K562 (cell line): ENCODE data around the gene PPM1G. TPM values are rescaled to one million over a fixed set of nuclear protein-coding genes. Genes with fewer than 3 reads are reported as not detected.

Source experiments
- BRD9 ChIP-seq: fragments of 450-650 bp; IDR thresholded peaks from 2 replicates; pipeline ENCODE4 v1.6.1; 2018; ENCODE audit warnings: low read depth; ENCODE audit not compliant: partially characterized antibody
- CEBPG ChIP-seq, 3 experiments: fragments of 200-800 bp in 1 of 3; sonication (Bioruptor generic) in 1 of 3; sonication (generic) in 1 of 3; formaldehyde crosslinking in 1 of 3; IDR thresholded peaks in 2 of 3; conservative IDR thresholded peaks in 1 of 3; 2 replicates each; pipeline versions ENCODE4 v1.6.1 to v1.8.0; 2016 to 2022; ENCODE audit warnings: missing compliant biosample characterization in 2 of 3, missing genetic modification characterization in 2 of 3, mild to moderate bottlenecking in 1 of 3, missing genetic modification reagents in 1 of 3
- ELK3 ChIP-seq: fragments of 450-650 bp; formaldehyde crosslinking; IDR thresholded peaks from 2 replicates; pipeline ENCODE4 v1.4.0; 2020; ENCODE audit warnings: mild to moderate bottlenecking
- ETV6 ChIP-seq, 3 experiments: fragments of 150-350 bp in 1 of 3; sonication (generic) in 1 of 3; formaldehyde crosslinking in 1 of 3; IDR thresholded peaks; 2 replicates each; pipeline versions ENCODE4 v1.6.1 to v1.8.0; 2014 to 2022; ENCODE audit warnings: borderline replicate concordance in 2 of 3, low read depth in 2 of 3, antibody characterized with exemption in 1 of 3, low read length in 1 of 3, mild to moderate bottlenecking in 1 of 3, missing genetic modification reagents in 1 of 3
- FOSL1 ChIP-seq: fragments of 200-800 bp; sonication (Bioruptor generic); conservative IDR thresholded peaks from 2 replicates; pipeline ENCODE4 v1.6.1; 2016; ENCODE audit warnings: missing genetic modification characterization, missing compliant biosample characterization
- HBP1 ChIP-seq: fragments of 450-650 bp; formaldehyde crosslinking; IDR thresholded peaks from 2 replicates; pipeline ENCODE4 v1.4.0; 2022; ENCODE audit warnings: missing genetic modification characterization
- KHSRP ChIP-seq: fragments of 450-650 bp; IDR thresholded peaks from 2 replicates; pipeline ENCODE4 v1.6.1; 2017
- MCM5 ChIP-seq: fragments of 450-650 bp; IDR thresholded peaks from 2 replicates; pipeline ENCODE4 v1.6.1; 2016; ENCODE audit warnings: low read depth
- MLLT1 ChIP-seq, 2 experiments: fragments of 450-650 bp; IDR thresholded peaks; 2 replicates each; pipeline ENCODE4 v1.6.1; 2016
- MNT ChIP-seq, 2 experiments: fragments of 450-650 bp; conservative IDR thresholded peaks; 2 replicates each; pipeline ENCODE4 v1.6.1; 2017; ENCODE audit warnings: mild to moderate bottlenecking in 2 of 2, moderate library complexity in 2 of 2
- MTA2 ChIP-seq: fragments of 450-650 bp; IDR thresholded peaks from 2 replicates; pipeline ENCODE4 v1.6.1; 2016; ENCODE audit warnings: low read depth
- NFE2 ChIP-seq: IDR thresholded peaks from 2 replicates; pipeline ENCODE4 v1.6.1; 2014; ENCODE audit warnings: antibody characterized with exemption, low read depth
- NR3C1 ChIP-seq: sonication (generic); formaldehyde crosslinking; IDR thresholded peaks from 2 replicates; pipeline ENCODE4 v1.8.1; 2022; ENCODE audit warnings: missing genetic modification reagents
- SAFB2 ChIP-seq: fragments of 200-400 bp; formaldehyde crosslinking; IDR thresholded peaks from 2 replicates; pipeline ENCODE4 v1.6.1; 2018; ENCODE audit warnings: borderline replicate concordance, low read length, low read depth, moderate library complexity; ENCODE audit not compliant: severe bottlenecking
- TAF7 ChIP-seq: fragments of 450-650 bp; IDR thresholded peaks from 2 replicates; pipeline ENCODE4 v1.6.1; 2016; ENCODE audit warnings: missing genetic modification characterization, missing compliant biosample characterization
- TCF7 ChIP-seq: sonication (generic); IDR thresholded peaks from 2 replicates; pipeline ENCODE4 v1.6.1; 2016; ENCODE audit warnings: antibody characterized with exemption, borderline replicate concordance
- TOE1 ChIP-seq, 2 experiments: fragments of 450-650 bp in 1 of 2; sonication (generic) in 1 of 2; formaldehyde crosslinking in 1 of 2; IDR thresholded peaks; 2 replicates each; pipeline versions ENCODE4 v1.7.1 to v1.8.0; 2016 to 2022; ENCODE audit warnings: borderline replicate concordance in 2 of 2, mild to moderate bottlenecking in 2 of 2, antibody characterized with exemption in 1 of 2, inconsistent platforms in 1 of 2, low read depth in 1 of 2, missing genetic modification reagents in 1 of 2, moderate library complexity in 1 of 2
- U2AF2 ChIP-seq: fragments of 200-400 bp; formaldehyde crosslinking; optimal IDR thresholded peaks from 2 replicates; pipeline ENCODE3; 2017; ENCODE audit warnings: low read depth, mild to moderate bottlenecking, low read length
- YBX1 ChIP-seq: fragments of 450-650 bp; IDR thresholded peaks from 2 replicates; pipeline ENCODE4 v1.7.1; 2016; ENCODE audit warnings: mild to moderate bottlenecking
- ZNF133 ChIP-seq: fragments of 250-450 bp; sonication (Bioruptor Pico); IDR thresholded peaks from 2 replicates; pipeline ENCODE4 v1.4.0; 2020; ENCODE audit warnings: mild to moderate bottlenecking
- ZNF589 ChIP-seq: fragments of 200-800 bp; sonication (Bioruptor generic); IDR thresholded peaks from 2 replicates; pipeline ENCODE4 v1.6.1; 2016; ENCODE audit warnings: low read depth, missing genetic modification characterization, missing compliant biosample characterization
- polyA plus RNA-seq, 8 experiments: library from polyadenylated mRNA; depleted of rRNA in 4 of 8; stranded (reverse) in 5 of 8; unstranded in 3 of 8; fragments of >200 nt; fragmentation: Nextera tagmentation in 2 of 8; fragmentation: Illumina TruSeq in 1 of 8; extraction: Ambion mirVana in 2 of 8; extraction: Trizol in 1 of 8; gene quantifications; 2 replicates each; pipeline versions ENCODE4 v1.2.1 to v1.2.3, GENCODE V29; 2011 to 2014; ENCODE audit warnings: inconsistent platforms in 1 of 8, missing spikeins in 1 of 8
- total RNA-seq, 7 experiments: library from RNA; depleted of rRNA in 6 of 7; stranded (reverse); fragments of >200 nt in 6 of 7; fragmentation: Illumina TruSeq in 2 of 7; extraction: Trizol in 2 of 7; gene quantifications; 2 replicates each; pipeline versions ENCODE4 v1.2.1 to v1.2.3, GENCODE V29; 2011 to 2021; ENCODE audit warnings: low replicate concordance in 1 of 7

PPM1G gene
- total and polyA plus RNA-seq, 9 of the 15 experiments (the other 6 are each of a cell fraction or from before 2014, with no cell fraction given), result 61.7 to 230 (median 153) TPM

GRCh38 chr2:27370026-27370815 lies 39.2 kb downstream of the PPM1G start, which contains the start of the genes EIF2B4 and SNX17 (continued):
- TF ChIP-seq ZNF589 (CRISPR knock-in tag), result no peak
- peak; percentile 80 for TF ChIP-seq CEBPG (CRISPR knock-in tag; IDR thresholded peaks at IDR 0.05)
- no peak for TF ChIP-seq CEBPG (tag; conservative IDR thresholded peaks at IDR 0.05 in 1 of 2, IDR thresholded peaks at IDR 0.05 in 1 of 2)
- no peak for TF ChIP-seq ELK3 (CRISPR knock-in tag)
- no peak for TF ChIP-seq MTA2
- peak; percentile 96 for TF ChIP-seq TAF7 (tag)
- peak; percentile 95 for TF ChIP-seq TOE1 (IDR thresholded peaks at IDR 0.05; ENCODE audit: borderline replicate concordance)
- peak; percentile 75 for TF ChIP-seq TOE1 (CRISPR knock-in tag; IDR thresholded peaks at IDR 0.05; ENCODE audit: borderline replicate concordance, low read depth)
- peak; percentile 78 to 90 for TF ChIP-seq MNT (conservative IDR thresholded peaks at IDR 0.05)
- no peak for TF ChIP-seq KHSRP
- no peak for TF ChIP-seq YBX1
- TF ChIP-seq HBP1 (CRISPR knock-in tag), result no peak
- TF ChIP-seq ZNF133, result no peak
- no peak for TF ChIP-seq BRD9
- no peak for TF ChIP-seq NR3C1 (CRISPR knock-in tag)
- TF ChIP-seq MCM5, result no peak
- peak in 1 of 2 experiments; percentile 40; a peak in 2 of 4 replicates for TF ChIP-seq ETV6 (IDR thresholded peaks at IDR 0.05; ENCODE audit: borderline replicate concordance in 1 of 2, low read depth in 2 of 2, low read length in 1 of 2)
- no peak for TF ChIP-seq ETV6 (CRISPR knock-in tag; IDR thresholded peaks at IDR 0.05; ENCODE audit: borderline replicate concordance)
- no peak for TF ChIP-seq SAFB2
- TF ChIP-seq MLLT1 (IDR thresholded peaks at IDR 0.05), result no peak
- peak; percentile 63 for TF ChIP-seq FOSL1 (tag)
- TF ChIP-seq TCF7, result peak; percentile 93; the same call in 1 of the 2 replicates
- no peak for TF ChIP-seq NFE2
- no peak for TF ChIP-seq U2AF2
